ENCODE measurements around the gene LRRC47. TPM values are rescaled to one million over a fixed set of nuclear protein-coding genes. Genes with fewer than 3 reads are reported as not detected.

Gene LRRC47
- 57.2 and 63.5 TPM in 2 replicates for total RNA-seq
- polyA plus RNA-seq (2012): 41.5 TPM

- peak; percentile 94 for DNase-seq (ENCODE audit: low read depth)
Measured at GRCh38 chr1:3796215-3797061, at the start of gene LRRC47. TSS of gene LRRC47 (minus strand) at chr1:3796498. CDS start at chr1:3796476, 22 bp downstream.

GRCh38 chr1:3842912-3843311 lies 46.6 kb upstream of the LRRC47 start:
- no peak for DNase-seq (ENCODE audit: low read depth)

GRCh38 chr1:3841491-3841890 lies 45.2 kb upstream of the LRRC47 start:
- no peak for DNase-seq (ENCODE audit: low read depth)

- no peak for DNase-seq (ENCODE audit: low read depth)
Measured at GRCh38 chr1:3838788-3839187, 42.5 kb upstream of the LRRC47 start.

GRCh38 chr1:3837685-3838084 lies 41.4 kb upstream of the LRRC47 start:
- DNase-seq (ENCODE audit: low read depth): no peak

GRCh38 chr1:3837200-3837599 lies 40.9 kb upstream of the LRRC47 start:
- no peak for DNase-seq (ENCODE audit: low read depth)

GRCh38 chr1:3836421-3836820 lies 40.1 kb upstream of the LRRC47 start:
- DNase-seq (ENCODE audit: low read depth): no peak

GRCh38 chr1:3834701-3835100 lies 38.4 kb upstream of the LRRC47 start:
- no peak for DNase-seq (ENCODE audit: low read depth)

GRCh38 chr1:3831689-3832088 lies 35.4 kb upstream of the LRRC47 start:
- DNase-seq (ENCODE audit: low read depth): no peak

GRCh38 chr1:3828391-3828790 lies 32.1 kb upstream of the LRRC47 start:
- no peak for DNase-seq (ENCODE audit: low read depth)

GRCh38 chr1:3827813-3828307 lies 31.6 kb upstream of the LRRC47 start:
- DNase-seq (ENCODE audit: low read depth): no peak

- DNase-seq (ENCODE audit: low read depth): no peak
Measured at GRCh38 chr1:3825356-3825755, 29.1 kb upstream of the LRRC47 start.

- no peak for DNase-seq (ENCODE audit: low read depth)
Measured at GRCh38 chr1:3824650-3825049, 28.4 kb upstream of the LRRC47 start.

- no peak for DNase-seq (ENCODE audit: low read depth)
Measured at GRCh38 chr1:3822421-3822820, 26.1 kb upstream of the LRRC47 start.

GRCh38 chr1:3821908-3822307 lies 25.6 kb upstream of the LRRC47 start:
- no peak for DNase-seq (ENCODE audit: low read depth)

- DNase-seq (ENCODE audit: low read depth): no peak
Measured at GRCh38 chr1:3821447-3821846, 25.1 kb upstream of the LRRC47 start.

- DNase-seq (ENCODE audit: low read depth): no peak
Measured at GRCh38 chr1:3821004-3821403, 24.7 kb upstream of the LRRC47 start.

GRCh38 chr1:3820316-3820715 lies 24.0 kb upstream of the LRRC47 start:
- no peak for DNase-seq (ENCODE audit: low read depth)

GRCh38 chr1:3819771-3820200 lies 23.5 kb upstream of the LRRC47 start:
- no peak for DNase-seq (ENCODE audit: low read depth)

GRCh38 chr1:3817821-3818597 lies 21.7 kb upstream of the LRRC47 start:
- DNase-seq (ENCODE audit: low read depth): no peak

GRCh38 chr1:3817138-3817740 lies 20.9 kb upstream of the LRRC47 start:
- no peak for DNase-seq (ENCODE audit: low read depth)
